GM08714 (cell line): ENCODE measurements around the gene REM1.
"Not testable (repeated sequence)": the region's sequence is repeated elsewhere in the genome, so short reads cannot be mapped to it uniquely, and the experiment has no call there.

Source experiments
- H3K4me3 ChIP-seq: fragments of 200-500 bp; sonication (Bioruptor generic); 2 replicates; pipeline ENCODE4 v1.5.1; 2014; ENCODE audit warnings: mild to moderate bottlenecking, low read length, inconsistent platforms
- ZNF274 ChIP-seq: IDR thresholded peaks from 2 replicates; pipeline ENCODE4 v1.6.1; 2012; ENCODE audit warnings: mild to moderate bottlenecking, low read depth, low read length

REM1 gene

GRCh38 chr20:31474758-31475427 is at the start of gene REM1, which contains the start of gene DEFB124:
TSS of gene REM1 (plus strand) at chr20:31475288. CDS start at chr20:31476446, 1,158 bp downstream.
TSS of gene DEFB124 (minus strand) at chr20:31475127. CDS start at chr20:31473013, 2,114 bp downstream.
- no peak for TF ChIP-seq ZNF274
- no peak within 1 kb of the TSS for H3K4me3 ChIP-seq

- H3K4me3 ChIP-seq: no peak overlapping the region
- no peak for TF ChIP-seq ZNF274
Measured at GRCh38 chr20:31425797-31426196, 49.3 kb upstream of the REM1 start.

GRCh38 chr20:31426891-31427551 is 48.1 kb upstream of the REM1 start:
- not testable (repeated sequence) for H3K4me3 ChIP-seq

DNA sequence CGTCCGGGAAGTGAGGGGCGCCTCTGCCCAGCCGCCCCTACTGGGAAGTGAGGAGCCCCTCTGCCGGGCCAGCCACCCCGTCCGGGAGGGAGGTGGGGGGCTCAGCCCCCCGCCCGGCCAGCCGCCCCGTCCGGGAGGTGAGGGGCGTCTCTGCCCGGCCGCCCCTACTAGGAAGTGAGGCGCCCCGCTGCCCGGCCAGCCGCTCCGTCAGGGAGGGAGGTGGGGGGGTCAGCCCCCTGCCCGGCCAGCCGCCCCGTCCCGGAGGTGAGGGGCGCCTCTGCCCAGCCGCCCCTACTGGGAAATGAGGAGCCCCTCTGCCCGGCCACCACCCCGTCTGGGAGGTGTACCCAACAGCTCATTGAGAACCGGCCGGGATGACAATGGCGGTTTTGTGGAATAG is 47.5 kb upstream of the REM1 start:
- not testable (repeated sequence) for H3K4me3 ChIP-seq

DNA sequence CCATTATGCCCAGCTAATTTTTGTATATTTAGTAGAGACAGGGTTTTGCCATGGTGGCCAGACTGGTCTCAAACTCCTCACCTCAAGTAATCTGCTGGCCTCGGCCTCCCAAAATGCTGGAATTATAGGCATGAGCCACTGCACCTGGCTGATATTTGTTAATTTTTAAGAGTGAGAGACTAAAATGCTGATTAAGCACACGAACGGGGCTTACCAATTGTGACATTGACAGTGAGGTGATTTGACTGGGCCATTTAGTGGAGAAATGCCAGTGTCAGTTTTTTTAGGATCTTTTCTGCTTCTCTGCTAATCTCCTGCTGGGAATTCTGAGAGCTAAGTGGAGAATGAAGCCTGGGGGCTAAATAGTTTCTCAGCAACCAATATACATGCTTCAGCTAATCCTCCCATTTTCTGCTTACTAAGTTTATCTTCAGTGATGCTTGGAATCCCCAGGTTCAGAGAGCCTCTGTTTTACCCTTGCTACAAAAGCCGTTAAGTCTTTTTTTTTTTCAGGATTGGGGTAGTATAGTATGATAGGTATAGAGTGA is 44.4 kb upstream of the REM1 start:
- no peak overlapping the region for H3K4me3 ChIP-seq
- no peak for TF ChIP-seq ZNF274

DNA sequence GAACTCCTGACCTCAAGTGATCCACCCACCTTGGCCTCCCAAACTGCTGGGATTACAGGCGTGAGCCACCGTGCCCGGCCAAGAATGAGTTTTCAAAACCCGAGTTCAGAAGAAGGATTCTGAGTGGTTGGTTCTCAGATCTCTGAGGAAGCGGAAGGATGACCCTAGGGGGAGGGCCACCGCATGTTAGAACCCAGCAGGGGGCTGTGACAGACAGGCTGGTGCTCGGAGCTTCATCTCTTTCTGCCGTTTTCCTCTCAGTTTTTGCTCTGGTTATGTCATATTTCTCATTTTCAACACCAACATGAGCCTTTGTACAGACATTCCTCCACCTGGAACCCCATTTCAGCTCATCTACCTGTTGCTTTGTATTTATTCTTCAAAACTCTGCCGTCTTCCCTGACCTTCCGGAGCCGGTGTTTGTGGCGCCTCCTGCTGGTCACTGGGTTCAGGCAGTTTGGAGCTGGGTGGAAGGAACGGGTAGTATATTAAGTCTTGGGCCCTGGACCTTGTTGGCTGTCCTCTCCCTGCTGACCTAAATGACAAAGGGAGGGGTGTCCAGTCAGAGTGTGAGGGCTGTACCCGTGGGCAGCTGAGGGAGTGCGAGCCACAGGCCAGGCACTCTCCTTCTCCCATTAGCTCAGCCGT is 35.0 kb upstream of the REM1 start, which contains the start of gene DEFB123:
TSS of gene DEFB123 (plus strand) at position 621 of the 648 bp plus-strand sequence. CDS start 67 bp downstream, outside the sequence.
- no peak for TF ChIP-seq ZNF274
- no peak within 1 kb of the TSS for H3K4me3 ChIP-seq

DNA sequence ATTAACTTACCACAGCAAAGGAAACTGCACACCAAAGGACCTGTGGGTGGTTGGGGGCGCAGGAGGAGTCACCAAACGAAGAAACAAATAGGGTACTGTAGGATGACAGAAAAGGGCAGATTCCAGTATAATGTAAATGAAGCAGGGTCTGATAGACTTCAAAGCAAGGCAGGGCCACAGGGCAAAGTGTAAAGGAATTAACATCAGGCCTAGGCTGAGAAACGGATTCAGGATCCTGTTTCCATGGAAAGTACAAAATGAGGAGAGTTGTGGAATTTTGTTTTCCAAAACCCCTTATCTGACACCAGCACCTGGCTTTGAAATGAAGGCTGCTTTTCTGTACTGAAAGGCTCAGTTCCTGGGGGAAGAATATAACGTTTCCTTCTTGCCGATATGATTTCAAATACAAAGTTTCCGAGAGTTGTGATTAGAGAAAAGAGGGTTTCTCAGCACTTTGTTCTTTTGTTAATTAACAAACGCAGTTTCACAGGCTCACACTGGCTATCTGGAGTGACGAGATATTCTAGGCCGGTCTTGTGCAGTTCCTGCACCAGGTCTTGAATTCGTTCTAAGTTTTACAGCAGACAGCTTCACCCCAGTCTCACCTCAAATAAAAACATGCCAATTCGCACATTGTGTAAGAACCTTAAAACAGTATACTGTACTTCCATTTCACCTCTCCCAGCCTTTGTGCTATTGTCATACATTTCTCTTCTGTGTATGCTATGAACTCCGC is 28.8 kb upstream of the REM1 start:
- TF ChIP-seq ZNF274: no peak
- no peak overlapping the region for H3K4me3 ChIP-seq

DNA sequence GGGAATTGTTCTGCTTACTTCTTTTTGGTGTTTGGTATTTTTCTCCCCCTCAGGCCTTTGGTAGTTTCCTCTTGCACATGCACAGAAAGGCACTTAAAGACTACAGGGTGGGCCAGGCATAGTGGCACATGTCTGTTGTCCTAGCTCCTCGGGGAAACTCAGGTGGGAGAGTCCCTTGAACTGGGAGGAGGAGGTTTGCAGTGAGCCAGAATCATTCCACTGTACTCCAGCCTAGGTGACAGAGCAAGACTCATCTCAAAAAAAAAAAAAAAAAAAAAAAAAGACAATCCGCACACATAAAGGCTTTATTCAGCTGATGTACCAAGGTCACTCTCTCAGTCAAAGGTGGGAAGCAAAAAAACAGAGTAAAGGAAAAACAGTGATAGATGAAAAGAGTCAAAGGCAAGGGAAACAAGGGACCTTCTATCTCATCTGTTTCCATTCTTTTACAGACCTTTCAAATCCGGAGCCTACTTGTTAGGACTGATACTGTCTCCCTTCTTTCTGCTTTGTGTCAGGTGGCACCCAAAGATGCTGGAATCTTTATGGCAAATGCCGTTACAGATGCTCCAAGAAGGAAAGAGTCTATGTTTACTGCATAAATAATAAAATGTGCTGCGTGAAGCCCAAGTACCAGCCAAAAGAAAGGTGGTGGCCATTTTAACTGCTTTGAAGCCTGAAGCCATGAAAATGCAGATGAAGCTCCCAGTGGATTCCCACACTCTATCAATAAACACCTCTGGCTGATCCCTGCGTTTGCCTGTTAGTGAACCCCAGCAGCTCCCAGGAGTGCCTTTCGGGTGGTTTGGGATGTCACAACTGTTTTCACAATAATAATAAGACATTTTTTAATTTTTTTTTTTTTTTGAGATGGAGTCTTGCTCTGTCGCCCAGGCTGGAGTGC is 25.3 kb upstream of the REM1 start:
- no peak for TF ChIP-seq ZNF274
- H3K4me3 ChIP-seq: no peak overlapping the region

GRCh38 chr20:31452575-31452974 is 22.5 kb upstream of the REM1 start:
- no peak for TF ChIP-seq ZNF274
- H3K4me3 ChIP-seq: no peak overlapping the region

DNA sequence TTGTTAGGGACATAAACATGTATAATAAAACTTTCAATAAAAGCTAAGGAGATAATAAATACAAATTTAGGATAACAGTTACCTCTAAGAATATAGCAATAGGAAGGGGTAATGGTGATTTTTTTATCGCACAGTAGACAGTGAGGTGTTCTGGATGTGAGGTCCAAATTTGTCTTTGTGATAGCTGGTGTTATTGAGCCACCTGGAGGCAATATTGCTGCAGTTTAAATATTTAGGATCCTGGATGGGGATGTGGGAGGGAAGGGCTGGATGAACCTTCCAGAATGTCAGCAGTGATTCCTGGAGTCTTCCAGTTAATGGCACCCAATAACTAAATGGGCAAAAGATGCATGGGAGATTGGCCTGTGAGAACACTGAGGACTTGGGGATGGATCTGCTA is 20.7 kb upstream of the REM1 start:
- no peak overlapping the region for H3K4me3 ChIP-seq
- TF ChIP-seq ZNF274: no peak

DNA sequence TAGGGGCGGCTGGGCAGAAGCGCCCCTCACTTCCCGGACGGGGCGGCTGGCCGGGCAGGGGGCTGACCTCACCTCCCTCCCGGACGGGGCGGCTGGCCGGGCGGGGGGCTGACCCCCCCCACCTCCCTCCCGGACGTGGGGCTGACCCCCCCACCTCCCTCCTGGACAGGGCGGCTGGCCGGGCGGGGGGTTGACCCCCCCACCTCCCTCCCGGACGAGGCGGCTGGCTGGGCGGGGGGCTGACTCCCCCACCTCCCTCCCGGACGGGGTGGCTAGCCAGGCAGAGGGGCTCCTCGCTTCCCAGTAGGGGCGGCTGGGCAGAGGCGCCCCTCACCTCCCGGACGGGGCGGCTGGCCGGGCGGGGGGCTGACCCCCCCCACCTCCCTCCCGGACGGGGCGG is 4.1 kb upstream of the REM1 start:
- H3K4me3 ChIP-seq: not testable (repeated sequence)

DNA sequence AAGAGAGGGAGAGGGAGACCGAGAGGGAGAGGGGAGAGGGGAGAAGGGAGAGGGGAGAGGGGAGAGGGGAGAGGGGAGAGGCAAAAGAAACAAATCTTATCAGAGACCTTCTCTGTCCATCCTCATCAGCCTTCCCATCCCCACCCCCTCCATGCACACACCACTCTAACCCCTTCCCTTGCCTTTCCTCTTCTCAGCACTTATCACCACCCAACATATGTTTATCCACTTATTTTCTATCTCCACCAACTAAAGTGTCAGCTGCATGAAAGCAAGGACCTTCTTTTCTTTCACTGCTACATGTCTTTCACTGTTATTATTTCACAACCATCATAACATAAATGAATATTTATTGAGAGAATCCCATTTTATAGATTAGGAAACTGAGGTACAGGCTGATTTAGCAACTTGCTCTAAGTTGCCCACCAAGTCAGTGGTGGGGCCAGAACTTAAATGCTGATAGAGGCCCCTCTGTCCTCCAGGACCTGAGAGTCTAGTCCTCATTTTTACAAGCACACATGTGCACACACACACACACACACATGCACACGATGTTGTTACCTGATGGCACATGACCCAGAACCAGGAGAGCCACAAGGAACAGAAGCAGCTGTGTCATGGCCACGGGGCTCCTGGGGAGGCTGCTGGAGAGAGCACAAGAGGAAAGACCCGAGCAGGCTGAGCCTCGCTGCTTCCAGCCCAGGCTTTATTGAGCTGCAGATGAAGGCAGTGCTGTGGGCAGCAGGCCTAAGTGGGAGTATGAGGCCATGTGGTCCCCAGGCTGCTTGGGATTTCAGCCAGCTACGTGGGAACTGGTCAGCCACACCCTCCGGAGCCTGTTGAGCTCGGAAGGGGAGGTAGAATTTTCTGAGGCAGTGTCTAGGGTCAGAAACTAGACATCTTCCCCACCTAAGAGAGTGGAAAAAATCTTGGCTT is 2.4 kb upstream of the REM1 start:
- no peak overlapping the region for H3K4me3 ChIP-seq
- TF ChIP-seq ZNF274: no peak
